CD4-positive, CD25-positive, alpha-beta regulatory T cell (primary cell): Measurements from ENCODE around the gene ACADSB. TPM values are rescaled to one million over a fixed set of nuclear protein-coding genes. Genes with fewer than 3 reads are reported as not detected.
A peak's percentile ranks its signal among the peaks of the same experiment; 100 is the strongest.

Experiments
- ATAC-seq, 2 donors: fragments of 150-1000 bp; cut with Tn5 transposase; one replicate each; pipeline ENCODE4 v1.10.0; 2021; ENCODE audit warnings: low read depth in 2 of 2, moderate number of reproducible peaks in 2 of 2, moderate library complexity in 1 of 2
- DNase-seq, 3 donors: peaks; one replicate each; pipeline versions ENCODE4 v3.0.0 to v3.0.0-alpha.2; 2012 to 2022; ENCODE audit warnings: mixed read lengths in 1 of 3
- H3K27ac ChIP-seq: one replicate; pipeline ENCODE4 v1.7.0; 2013; ENCODE audit warnings: mild to moderate bottlenecking, low read length; ENCODE audit not compliant: insufficient read depth, poor library complexity, severe bottlenecking
- H3K27me3 ChIP-seq: one replicate; pipeline ENCODE4 v1.7.0; 2013; ENCODE audit warnings: low read length; ENCODE audit not compliant: control insufficient read depth, insufficient read depth
- H3K36me3 ChIP-seq: one replicate; pipeline ENCODE4 v1.7.0; 2013; ENCODE audit warnings: mild to moderate bottlenecking, low read length, moderate library complexity; ENCODE audit not compliant: control insufficient read depth, insufficient read depth
- H3K4me1 ChIP-seq: 2 replicates; pipeline ENCODE4 v1.7.0; 2013; ENCODE audit warnings: mild to moderate bottlenecking, low read length; ENCODE audit not compliant: insufficient read depth, control insufficient read depth, poor library complexity, severe bottlenecking
- H3K4me3 ChIP-seq: one replicate; pipeline ENCODE4 v1.7.0; 2013; ENCODE audit warnings: low read depth, mild to moderate bottlenecking, low read length, moderate library complexity
- H3K9me3 ChIP-seq, 2 experiments: 1 replicate in 1 of 2; 2 replicates in 1 of 2; pipeline ENCODE4 v1.7.0; 2013; ENCODE audit warnings: low read length in 2 of 2, mild to moderate bottlenecking in 1 of 2, moderate library complexity in 1 of 2; ENCODE audit not compliant: control insufficient read depth in 2 of 2
- H3K27ac Mint-ChIP-seq, 3 donors: one replicate each; pipeline ENCODE4 v1.8.0; 2020 to 2022; ENCODE audit warnings: mild to moderate bottlenecking in 3 of 3, mixed read lengths in 3 of 3, moderate library complexity in 2 of 3
- H3K27me3 Mint-ChIP-seq: one replicate; pipeline ENCODE4 v1.8.0; 2022; ENCODE audit warnings: mild to moderate bottlenecking, mixed read lengths
- H3K36me3 Mint-ChIP-seq: one replicate; pipeline ENCODE4 v1.8.0; 2020; ENCODE audit warnings: mixed read lengths
- H3K4me1 Mint-ChIP-seq, 4 donors: one replicate each; pipeline ENCODE4 v1.8.0; 2020 to 2022; ENCODE audit warnings: mixed read lengths in 4 of 4, mild to moderate bottlenecking in 1 of 4
- H3K4me3 Mint-ChIP-seq, 4 donors: one replicate each; pipeline ENCODE4 v1.8.0; 2020 to 2022; ENCODE audit warnings: mild to moderate bottlenecking in 4 of 4, mixed read lengths in 4 of 4, moderate library complexity in 3 of 4
- H3K9me3 Mint-ChIP-seq, 7 donors: one replicate each; pipeline ENCODE4 v1.8.0; 2020 to 2022; ENCODE audit warnings: mixed read lengths in 7 of 7, mild to moderate bottlenecking in 3 of 7, moderate library complexity in 2 of 7
- polyA plus RNA-seq, 4 donors: library from polyadenylated mRNA; unstranded; fragments of 300-500 nt; fragmentation: Illumina TruSeq; gene quantifications; one replicate each; pipeline ENCODE4 v1.2.3, GENCODE V29; 2021
- total RNA-seq: library from RNA; stranded (reverse); gene quantifications from one replicate; pipeline ENCODE4 v1.2.3, GENCODE V29; 2022

ACADSB gene
- total and polyA plus RNA-seq, 5 donors from 2014 or later, result 20.5 to 31.5 (median 27.2) TPM

- Histone ChIP-seq H3K27me3 (no peaks in the 10 kb centered on the region), H3K4me1 (no peaks in the 10 kb centered on the region), H3K27ac (no peak overlapping the region), H3K4me3 (no peak overlapping the region), H3K9me3 (no peaks in the 10 kb centered on the region), H3K36me3 (no peaks in the 10 kb centered on the region)
- no peaks in the 10 kb centered on the region for H3K36me3 Mint-ChIP-seq
- DNase-seq (no peak), ATAC-seq (no peak)
- no peak overlapping the region for H3K4me3 Mint-ChIP-seq
- no peaks in the 10 kb centered on the region for H3K4me1 Mint-ChIP-seq
- no peaks in the 10 kb centered on the region for H3K9me3 Mint-ChIP-seq
- peaks cover 18% of the 10 kb centered on the region for H3K27me3 Mint-ChIP-seq
- H3K27ac Mint-ChIP-seq, result no peak overlapping the region
These were observed 60.6 kb downstream of the ACADSB start for GRCh38 chr10:123069246-123069986.

- H3K4me3 Mint-ChIP-seq, result no peak overlapping the region
- no peak for DNase-seq
- Histone ChIP-seq H3K27me3 (peaks cover 1% of the 10 kb centered on the region), H3K4me1 (no peaks in the 10 kb centered on the region), H3K27ac (no peak overlapping the region), H3K36me3 (no peaks in the 10 kb centered on the region), H3K9me3 (no peaks in the 10 kb centered on the region), H3K4me3 (no peak overlapping the region)
- ATAC-seq, result no peak
- no peaks in the 10 kb centered on the region for H3K36me3 Mint-ChIP-seq
- H3K27me3 Mint-ChIP-seq, result peaks cover 11% of the 10 kb centered on the region
- H3K9me3 Mint-ChIP-seq, result peaks cover 0 to 1% (median 0%) of the 10 kb centered on the region in 7 donors
- no peaks in the 10 kb centered on the region for H3K4me1 Mint-ChIP-seq
- H3K27ac Mint-ChIP-seq, result no peak overlapping the region
These were observed 64.4 kb downstream of the ACADSB start for GRCh38 chr10:123073187-123073586.

GRCh38 chr10:123074215-123074614 lies 65.4 kb downstream of the ACADSB start:
- no peak overlapping the region for H3K4me3 ChIP-seq
- peak overlapping the region in 1 of 3 donors; percentile 83 for H3K27ac Mint-ChIP-seq
- ATAC-seq, result no peak

GRCh38 chr10:123081896-123082295 lies 73.1 kb downstream of the ACADSB start:
- Mint-ChIP-seq H3K9me3 (no peaks in the 10 kb centered on the region), H3K4me3 (no peak overlapping the region), H3K4me1 (no peaks in the 10 kb centered on the region), H3K27me3 (no peaks in the 10 kb centered on the region), H3K27ac (no peak overlapping the region), H3K36me3 (no peaks in the 10 kb centered on the region)
- DNase-seq (no peak), ATAC-seq (no peak)
- Histone ChIP-seq H3K36me3 (no peaks in the 10 kb centered on the region), H3K4me1 (no peaks in the 10 kb centered on the region), H3K27me3 (peaks cover 1% of the 10 kb centered on the region), H3K9me3 (no peaks in the 10 kb centered on the region), H3K27ac (no peak overlapping the region), H3K4me3 (no peak overlapping the region)

More at GRCh38 chr10:123074215-123074614, 65.4 kb downstream of the ACADSB start:
- Histone ChIP-seq H3K9me3 (no peaks in the 10 kb centered on the region), H3K27ac (no peak overlapping the region), H3K36me3 (no peaks in the 10 kb centered on the region), H3K27me3 (peaks cover 1% of the 10 kb centered on the region), H3K4me1 (no peaks in the 10 kb centered on the region)
- no peaks in the 10 kb centered on the region for H3K36me3 Mint-ChIP-seq
- peaks cover under 1% of the 10 kb centered on the region for H3K27me3 Mint-ChIP-seq
- no peak overlapping the region for H3K4me3 Mint-ChIP-seq
- peaks cover 0 to 1% (median 0%) of the 10 kb centered on the region in 7 donors for H3K9me3 Mint-ChIP-seq
- H3K4me1 Mint-ChIP-seq, result no peaks in the 10 kb centered on the region
- no peak for DNase-seq

- Mint-ChIP-seq H3K9me3 (peaks cover 0 to 1% (median 0%) of the 10 kb centered on the region in 7 donors), H3K27ac (no peak overlapping the region), H3K4me3 (no peak overlapping the region), H3K27me3 (no peaks in the 10 kb centered on the region), H3K4me1 (no peaks in the 10 kb centered on the region), H3K36me3 (no peaks in the 10 kb centered on the region)
- Histone ChIP-seq H3K27me3 (no peaks in the 10 kb centered on the region), H3K9me3 (no peaks in the 10 kb centered on the region), H3K4me1 (no peaks in the 10 kb centered on the region), H3K36me3 (no peaks in the 10 kb centered on the region), H3K27ac (no peak overlapping the region), H3K4me3 (no peak overlapping the region)
- ATAC-seq, result no peak
- DNase-seq, result no peak
These were observed 75.0 kb downstream of the ACADSB start for GRCh38 chr10:123083811-123084210.

GRCh38 chr10:123086281-123086680 lies 77.5 kb downstream of the ACADSB start:
- H3K9me3 Mint-ChIP-seq, result peaks cover 0 to 1% (median 0%) of the 10 kb centered on the region in 7 donors
- Histone ChIP-seq H3K9me3 (no peaks in the 10 kb centered on the region), H3K27ac (no peak overlapping the region), H3K4me1 (no peaks in the 10 kb centered on the region), H3K27me3 (no peaks in the 10 kb centered on the region), H3K36me3 (no peaks in the 10 kb centered on the region), H3K4me3 (no peak overlapping the region)
- no peaks in the 10 kb centered on the region for H3K4me1 Mint-ChIP-seq
- H3K27ac Mint-ChIP-seq, result no peak overlapping the region
- no peaks in the 10 kb centered on the region for H3K36me3 Mint-ChIP-seq
- H3K27me3 Mint-ChIP-seq, result no peaks in the 10 kb centered on the region
- no peak overlapping the region for H3K4me3 Mint-ChIP-seq
- no peak for ATAC-seq
- DNase-seq, result no peak

GRCh38 chr10:123087348-123087747 lies 78.5 kb downstream of the ACADSB start:
- no peak for DNase-seq
- ATAC-seq, result no peak
- Mint-ChIP-seq H3K36me3 (no peaks in the 10 kb centered on the region), H3K27ac (no peak overlapping the region), H3K27me3 (no peaks in the 10 kb centered on the region), H3K9me3 (peaks cover 0 to 1% (median 0%) of the 10 kb centered on the region in 7 donors), H3K4me3 (no peak overlapping the region), H3K4me1 (no peaks in the 10 kb centered on the region)
- Histone ChIP-seq H3K36me3 (no peaks in the 10 kb centered on the region), H3K4me1 (no peaks in the 10 kb centered on the region), H3K4me3 (no peak overlapping the region), H3K27me3 (no peaks in the 10 kb centered on the region), H3K9me3 (no peaks in the 10 kb centered on the region), H3K27ac (no peak overlapping the region)

GRCh38 chr10:123087786-123088185 lies 79.0 kb downstream of the ACADSB start:
- Mint-ChIP-seq H3K27ac (no peak overlapping the region), H3K9me3 (peaks cover 0 to 1% (median 0%) of the 10 kb centered on the region in 7 donors), H3K4me1 (no peaks in the 10 kb centered on the region), H3K4me3 (no peak overlapping the region), H3K27me3 (no peaks in the 10 kb centered on the region), H3K36me3 (no peaks in the 10 kb centered on the region)
- Histone ChIP-seq H3K9me3 (no peaks in the 10 kb centered on the region), H3K27me3 (no peaks in the 10 kb centered on the region), H3K36me3 (no peaks in the 10 kb centered on the region), H3K4me1 (no peaks in the 10 kb centered on the region), H3K4me3 (no peak overlapping the region), H3K27ac (no peak overlapping the region)
- ATAC-seq (no peak), DNase-seq (no peak)
